GM21825 (cell line): Measurements from ENCODE around the gene EGLN2.
"Not testable (repeated sequence)": the region's sequence is repeated elsewhere in the genome, so short reads cannot be mapped to it uniquely, and the experiment has no call there.

ENCODE experiments used
- ATAC-seq: cut with Tn5 transposase; IDR thresholded peaks from one replicate; pipeline ENCODE4 v1.9.1; 2021; ENCODE audit warnings: mild to moderate bottlenecking, moderate library complexity; ENCODE audit not compliant: unreplicated experiment

EGLN2 gene

GRCh38 chr19:40815223-40815622 is 16.2 kb downstream of the EGLN2 start:
- ATAC-seq: no peak

- peak; percentile 72 for ATAC-seq
These were observed 19.7 kb downstream of the EGLN2 start for GRCh38 chr19:40818480-40819399.

- ATAC-seq: not testable (repeated sequence)
These were observed 20.7 kb downstream of the EGLN2 start for GRCh38 chr19:40819479-40820234.

- ATAC-seq: no peak
These were observed 23.2 kb downstream of the EGLN2 start for GRCh38 chr19:40822161-40822560.

- not testable (repeated sequence) for ATAC-seq
These were observed 23.9 kb downstream of the EGLN2 start for GRCh38 chr19:40822704-40823553.

- ATAC-seq: not testable (repeated sequence)
These were observed 25.9 kb downstream of the EGLN2 start for GRCh38 chr19:40824916-40825315.

GRCh38 chr19:40825460-40826095 is 26.6 kb downstream of the EGLN2 start:
- not testable (repeated sequence) for ATAC-seq

- ATAC-seq: not testable (repeated sequence)
These were observed 27.3 kb downstream of the EGLN2 start for GRCh38 chr19:40826312-40826698.

- not testable (repeated sequence) for ATAC-seq
These were observed 27.9 kb downstream of the EGLN2 start for GRCh38 chr19:40826699-40827385.

GRCh38 chr19:40827386-40828247 is 28.6 kb downstream of the EGLN2 start:
- no peak for ATAC-seq

GRCh38 chr19:40829205-40829604 is 30.2 kb downstream of the EGLN2 start:
- ATAC-seq: no peak

- ATAC-seq: not testable (repeated sequence)
These were observed 31.8 kb downstream of the EGLN2 start for GRCh38 chr19:40830741-40831140.

- no peak for ATAC-seq
These were observed 32.8 kb downstream of the EGLN2 start for GRCh38 chr19:40831502-40832430.

GRCh38 chr19:40832431-40832790 is 33.4 kb downstream of the EGLN2 start:
- ATAC-seq: not testable (repeated sequence)

GRCh38 chr19:40833728-40834533 is 34.9 kb downstream of the EGLN2 start:
- not testable (repeated sequence) for ATAC-seq

GRCh38 chr19:40836754-40837429 is 37.9 kb downstream of the EGLN2 start:
- ATAC-seq: no peak
